Measurements from ENCODE around the gene DOK6. TPM values are rescaled to one million over a fixed set of nuclear protein-coding genes. Genes with fewer than 3 reads are reported as not detected.

DOK6 gene
- total RNA-seq, 1 donor, result 3.6 TPM

DNA sequence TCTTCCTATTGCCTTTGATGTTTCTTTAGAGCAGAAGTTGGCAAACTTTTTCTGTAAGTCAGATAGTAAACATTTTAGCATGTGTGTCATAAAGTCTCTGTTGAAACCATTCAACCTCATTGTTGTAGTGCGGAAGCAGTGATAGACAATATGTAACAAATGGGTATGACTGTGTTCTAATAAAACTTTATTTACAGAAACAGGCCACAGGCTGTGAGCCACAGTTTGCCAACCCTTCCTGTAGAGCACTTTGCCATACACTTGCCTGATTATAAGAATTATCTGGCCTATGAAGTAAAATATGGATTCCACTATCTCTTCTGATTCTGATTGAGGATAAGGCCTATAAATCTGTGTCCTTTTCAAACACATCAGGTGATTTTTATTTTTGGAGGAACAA, 237.4 kb downstream of the DOK6 start:
- TF ChIP-seq, protein P1, sequence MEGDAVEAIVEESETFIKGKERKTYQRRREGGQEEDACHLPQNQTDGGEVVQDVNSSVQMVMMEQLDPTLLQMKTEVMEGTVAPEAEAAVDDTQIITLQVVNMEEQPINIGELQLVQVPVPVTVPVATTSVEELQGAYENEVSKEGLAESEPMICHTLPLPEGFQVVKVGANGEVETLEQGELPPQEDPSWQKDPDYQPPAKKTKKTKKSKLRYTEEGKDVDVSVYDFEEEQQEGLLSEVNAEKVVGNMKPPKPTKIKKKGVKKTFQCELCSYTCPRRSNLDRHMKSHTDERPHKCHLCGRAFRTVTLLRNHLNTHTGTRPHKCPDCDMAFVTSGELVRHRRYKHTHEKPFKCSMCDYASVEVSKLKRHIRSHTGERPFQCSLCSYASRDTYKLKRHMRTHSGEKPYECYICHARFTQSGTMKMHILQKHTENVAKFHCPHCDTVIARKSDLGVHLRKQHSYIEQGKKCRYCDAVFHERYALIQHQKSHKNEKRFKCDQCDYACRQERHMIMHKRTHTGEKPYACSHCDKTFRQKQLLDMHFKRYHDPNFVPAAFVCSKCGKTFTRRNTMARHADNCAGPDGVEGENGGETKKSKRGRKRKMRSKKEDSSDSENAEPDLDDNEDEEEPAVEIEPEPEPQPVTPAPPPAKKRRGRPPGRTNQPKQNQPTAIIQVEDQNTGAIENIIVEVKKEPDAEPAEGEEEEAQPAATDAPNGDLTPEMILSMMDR (IDR thresholded peaks at IDR 0.05; ENCODE audit: extremely low read depth, low read depth, low read length), result no peak
- Histone ChIP-seq H3K4me2 (ENCODE audit: insufficient read depth, low read length) (no peak overlapping the region), H3K4me1 (ENCODE audit: insufficient read depth, low read length) (no peaks in the 10 kb centered on the region), H3K4me3 (ENCODE audit: insufficient read depth, low read length) (no peak overlapping the region), H3K36me3 (ENCODE audit: insufficient read depth, low read length) (no peaks in the 10 kb centered on the region), H4K20me1 (ENCODE audit: insufficient read depth, low read length) (no peaks in the 10 kb centered on the region), H2AFZ (ENCODE audit: low read length) (no peak overlapping the region), H3K9me3 (ENCODE audit: low read depth, low read length) (no peaks in the 10 kb centered on the region), H3K79me2 (ENCODE audit: insufficient read depth, low read length) (no peaks in the 10 kb centered on the region), H3K27ac (ENCODE audit: low read depth, low read length) (no peak overlapping the region), H3K27me3 (ENCODE audit: insufficient read depth, low read length) (no peaks in the 10 kb centered on the region)
- DNase-seq (ENCODE audit: insufficient read length, low spot score, missing footprints), result no peak

GRCh38 chr18:69647702-69648101, 247.0 kb downstream of the DOK6 start:
- no peaks in the 10 kb centered on the region for H3K4me1 ChIP-seq (ENCODE audit: insufficient read depth, low read length)
- no peak overlapping the region for H3K27ac ChIP-seq (ENCODE audit: low read depth, low read length)
- no peak for DNase-seq (ENCODE audit: insufficient read length, low spot score, missing footprints)
- TF ChIP-seq, protein P1 (IDR thresholded peaks at IDR 0.05; ENCODE audit: extremely low read depth, low read depth, low read length), result no peak
- H3K4me2 ChIP-seq (ENCODE audit: insufficient read depth, low read length), result no peak overlapping the region
- H3K79me2 ChIP-seq (ENCODE audit: insufficient read depth, low read length), result no peaks in the 10 kb centered on the region
- H3K36me3 ChIP-seq (ENCODE audit: insufficient read depth, low read length), result no peaks in the 10 kb centered on the region
- H4K20me1 ChIP-seq (ENCODE audit: insufficient read depth, low read length), result no peaks in the 10 kb centered on the region
- H3K9me3 ChIP-seq (ENCODE audit: low read depth, low read length), result no peaks in the 10 kb centered on the region
- H3K4me3 ChIP-seq (ENCODE audit: insufficient read depth, low read length), result no peak overlapping the region
- no peak overlapping the region for H2AFZ ChIP-seq (ENCODE audit: low read length)
- no peaks in the 10 kb centered on the region for H3K27me3 ChIP-seq (ENCODE audit: insufficient read depth, low read length)

GRCh38 chr18:69648486-69648885, 247.8 kb downstream of the DOK6 start:
- Histone ChIP-seq H3K27ac (ENCODE audit: low read depth, low read length) (no peak overlapping the region), H3K4me1 (ENCODE audit: insufficient read depth, low read length) (no peaks in the 10 kb centered on the region), H3K79me2 (ENCODE audit: insufficient read depth, low read length) (no peaks in the 10 kb centered on the region), H3K27me3 (ENCODE audit: insufficient read depth, low read length) (no peaks in the 10 kb centered on the region), H4K20me1 (ENCODE audit: insufficient read depth, low read length) (no peaks in the 10 kb centered on the region), H2AFZ (ENCODE audit: low read length) (no peak overlapping the region), H3K36me3 (ENCODE audit: insufficient read depth, low read length) (no peaks in the 10 kb centered on the region), H3K9me3 (ENCODE audit: low read depth, low read length) (no peaks in the 10 kb centered on the region), H3K4me3 (ENCODE audit: insufficient read depth, low read length) (no peak overlapping the region), H3K4me2 (ENCODE audit: insufficient read depth, low read length) (no peak overlapping the region)
- TF ChIP-seq, protein P1 (IDR thresholded peaks at IDR 0.05; ENCODE audit: extremely low read depth, low read depth, low read length), result no peak
- DNase-seq (ENCODE audit: insufficient read length, low spot score, missing footprints), result no peak

DNA sequence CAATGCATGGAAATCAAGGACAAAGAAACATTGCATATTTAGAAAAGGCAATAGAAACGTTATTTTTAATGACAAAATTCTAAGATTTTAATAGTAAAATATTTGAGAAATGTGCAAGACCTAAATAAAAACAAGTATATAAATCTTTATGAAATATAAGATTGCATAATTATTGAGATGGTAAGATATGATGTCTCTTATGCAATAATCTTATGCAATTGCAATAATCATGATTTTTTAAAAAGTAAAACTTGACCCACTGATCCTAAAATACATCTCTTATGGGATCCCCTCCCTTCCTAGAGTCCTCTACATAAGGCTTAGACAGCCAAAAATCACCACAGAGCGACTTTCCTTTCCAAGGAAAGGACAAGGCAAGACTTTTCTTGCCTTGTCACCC, 249.0 kb downstream of the DOK6 start:
- no peak overlapping the region for H3K4me3 ChIP-seq (ENCODE audit: insufficient read depth, low read length)
- H3K79me2 ChIP-seq (ENCODE audit: insufficient read depth, low read length), result no peaks in the 10 kb centered on the region
- no peaks in the 10 kb centered on the region for H4K20me1 ChIP-seq (ENCODE audit: insufficient read depth, low read length)
- DNase-seq (ENCODE audit: insufficient read length, low spot score, missing footprints), result no peak
- H3K27ac ChIP-seq (ENCODE audit: low read depth, low read length), result no peak overlapping the region
- H3K4me2 ChIP-seq (ENCODE audit: insufficient read depth, low read length), result no peak overlapping the region
- no peaks in the 10 kb centered on the region for H3K9me3 ChIP-seq (ENCODE audit: low read depth, low read length)
- no peaks in the 10 kb centered on the region for H3K27me3 ChIP-seq (ENCODE audit: insufficient read depth, low read length)
- H3K4me1 ChIP-seq (ENCODE audit: insufficient read depth, low read length), result no peaks in the 10 kb centered on the region
- TF ChIP-seq, protein P1 (IDR thresholded peaks at IDR 0.05; ENCODE audit: extremely low read depth, low read depth, low read length), result no peak
- no peak overlapping the region for H2AFZ ChIP-seq (ENCODE audit: low read length)
- no peaks in the 10 kb centered on the region for H3K36me3 ChIP-seq (ENCODE audit: insufficient read depth, low read length)

Measured in osteoblast (primary cell).